A549 treated with RU486 at 1 μM for 4 hours (cell line): Measurements from ENCODE around the gene TXNL4B. TPM values are rescaled to one million over a fixed set of nuclear protein-coding genes. Genes with fewer than 3 reads are reported as not detected.

ENCODE experiments used
- total RNA-seq: library from RNA; stranded (reverse); fragments of 200-300 nt; extraction: Qiagen RNA extraction; gene quantifications from 5 replicates; pipeline ENCODE4 v1.2.3, GENCODE V29; 2022; ENCODE audit warnings: low read depth

TXNL4B gene
- 18.5 to 27.6 TPM (median 20.6 TPM) in 5 replicates for total RNA-seq

GRCh38 chr16:72093448-72094265 lies at the start of gene TXNL4B, which contains the start of gene DHX38:
TSS of gene TXNL4B (minus strand) at chr16:72093620. CDS start at chr16:72090749, 2,871 bp downstream.
TSS of gene DHX38 (plus strand) at chr16:72093847. CDS start at chr16:72096158, 2,311 bp downstream.

GRCh38 chr16:72054254-72054847 lies 39.1 kb downstream of the TXNL4B start, which contains the start of gene HP:
TSS of gene HP (plus strand) at chr16:72054505. CDS start at chr16:72054653, 148 bp downstream.

Other genes with a start within 250 kb of the TXNL4B start
- 12.9 to 18.0 TPM (median 17.1 TPM) in 5 replicates for gene ATXN1L, start 247.6 kb downstream of the TXNL4B start, total RNA-seq
- gene ZNF821, start 209.4 kb downstream of the TXNL4B start, total RNA-seq: 4.0 to 4.8 TPM (median 4.4 TPM) in 5 replicates
- 163 to 213 TPM (median 171 TPM) in 5 replicates for gene IST1, start 198.1 kb downstream of the TXNL4B start, total RNA-seq
- not detected in 5 replicates for gene PKD1L3, start 93.2 kb downstream of the TXNL4B start, total RNA-seq
- gene DHODH, start 84.9 kb downstream of the TXNL4B start, total RNA-seq: 12.2 to 16.2 TPM (median 13.4 TPM) in 5 replicates
- gene HP, start 39.1 kb downstream of the TXNL4B start, total RNA-seq: not detected in 5 replicates
- not detected in 5 replicates for gene HPR, start 30.4 kb downstream of the TXNL4B start, total RNA-seq
- 49.1 to 51.5 TPM (median 50.7 TPM) in 5 replicates for gene DHX38, start 227 bp upstream of the TXNL4B start, total RNA-seq
- 0.05 to 0.14 TPM (median 0.13 TPM) in 3 of 5 replicates, not detected in the others for gene PMFBP1, start 78.5 kb upstream of the TXNL4B start, total RNA-seq